ENCODE data around the gene ERC1. TPM values are rescaled to one million over a fixed set of nuclear protein-coding genes. Genes with fewer than 3 reads are reported as not detected.

The ERC1 gene
- total RNA-seq, 5 donors from 2014 or later (not counting 1 experiment from before 2014, with no cell fraction given): 41.8 to 68.0 (median 46.5) TPM

GRCh38 chr12:1534748-1535147 is 543.7 kb downstream of the ERC1 start:
- CTCF ChIA-PET: interaction anchor here in 1 of 2 donors (0.6 kb wide), 1 partner anchor 255 kb away, joined by 3 read pairs; no protein-coding TSS in a partner anchor
- Mint-ChIP-seq H3K4me3 (peak overlapping the region in 1 of 3 donors; percentile 82), H3K27me3 (peaks cover 55 to 66% of the 10 kb centered on the region in 2 donors), H3K36me3 (no peaks in the 10 kb centered on the region), H3K27ac (no peak overlapping the region), H3K9me3 (no peaks in the 10 kb centered on the region), H3K4me1 (peaks cover 32 to 36% (median 35%) of the 10 kb centered on the region in 3 donors)
- no peak for DNase-seq
- Histone ChIP-seq H3K27ac (ENCODE audit: low read length) (no peak overlapping the region), H3K9me3 (no peaks in the 10 kb centered on the region), H3K27me3 (replicated peaks in 1 of 2; ENCODE audit: control insufficient read depth in 2 of 2, extremely low read depth in 1 of 2, insufficient read depth in 2 of 2, low read length in 1 of 2) (peaks cover 11 to 82% of the 10 kb centered on the region in 2 experiments), H3K4me3 (ENCODE audit: control insufficient read depth in 1 of 2, extremely low read depth in 1 of 2, low read length in 1 of 2) (peak overlapping the region in 1 of 2 donors; percentile 64), H3K36me3 (ENCODE audit: control insufficient read depth in 2 of 2, extremely low read depth in 1 of 2, insufficient read depth in 1 of 2, low read length in 1 of 2) (no peaks in the 10 kb centered on the region), H3K4me1 (ENCODE audit: control insufficient read depth in 1 of 2, extremely low read depth in 1 of 2, insufficient read depth in 2 of 2, low read length in 2 of 2) (peaks cover 13 to 41% of the 10 kb centered on the region in 2 experiments)
- ATAC-seq (replicated peaks in 1 of 4): no peak
- POLR2A ChIA-PET: no interaction called here
- WGBS (ENCODE audit: insufficient coverage): 46% methylated on average over 2 of the region's 3 CpGs

GRCh38 chr12:1536817-1537216 is 545.8 kb downstream of the ERC1 start:
- H3K4me3 Mint-ChIP-seq: no peak overlapping the region
- peaks cover 13 to 77% of the 10 kb centered on the region in 2 experiments for H3K27me3 ChIP-seq (replicated peaks in 1 of 2; ENCODE audit: control insufficient read depth in 2 of 2, extremely low read depth in 1 of 2, insufficient read depth in 2 of 2, low read length in 1 of 2)
- ATAC-seq (replicated peaks in 1 of 4): no peak
- POLR2A ChIA-PET: no interaction called here
- peak overlapping the region in 1 of 2 donors; percentile 64 for H3K27ac Mint-ChIP-seq
- H3K27me3 Mint-ChIP-seq: peaks cover 68 to 72% of the 10 kb centered on the region in 2 donors
- DNase-seq: no peak
- H3K4me3 ChIP-seq (ENCODE audit: control insufficient read depth in 1 of 2, extremely low read depth in 1 of 2, low read length in 1 of 2): no peak overlapping the region
- no CpG with 5 or more reads among the region's 4 CpGs for WGBS (ENCODE audit: insufficient coverage)
- peaks cover 13 to 31% of the 10 kb centered on the region in 2 experiments for H3K4me1 ChIP-seq (ENCODE audit: control insufficient read depth in 1 of 2, extremely low read depth in 1 of 2, insufficient read depth in 2 of 2, low read length in 2 of 2)
- peaks cover 25 to 31% (median 30%) of the 10 kb centered on the region in 3 donors for H3K4me1 Mint-ChIP-seq
- CTCF ChIA-PET: no interaction called here
- no peaks in the 10 kb centered on the region for H3K36me3 ChIP-seq (ENCODE audit: control insufficient read depth in 2 of 2, extremely low read depth in 1 of 2, insufficient read depth in 1 of 2, low read length in 1 of 2)
- no peaks in the 10 kb centered on the region for H3K36me3 Mint-ChIP-seq
- H3K27ac ChIP-seq (ENCODE audit: low read length): no peak overlapping the region
- no peaks in the 10 kb centered on the region for H3K9me3 ChIP-seq
- no peaks in the 10 kb centered on the region for H3K9me3 Mint-ChIP-seq

- H3K4me1 Mint-ChIP-seq: peaks cover 2 to 8% (median 7%) of the 10 kb centered on the region in 3 donors
- H3K9me3 ChIP-seq: no peaks in the 10 kb centered on the region
- H3K36me3 Mint-ChIP-seq: no peaks in the 10 kb centered on the region
- H3K36me3 ChIP-seq (ENCODE audit: control insufficient read depth in 2 of 2, extremely low read depth in 1 of 2, insufficient read depth in 1 of 2, low read length in 1 of 2): no peaks in the 10 kb centered on the region
- H3K4me3 Mint-ChIP-seq: no peak overlapping the region
- peaks cover under 1 to 10% of the 10 kb centered on the region in 2 experiments for H3K4me1 ChIP-seq (ENCODE audit: control insufficient read depth in 1 of 2, extremely low read depth in 1 of 2, insufficient read depth in 2 of 2, low read length in 2 of 2)
- ATAC-seq (replicated peaks in 1 of 4): no peak
- no peak for DNase-seq
- H3K9me3 Mint-ChIP-seq: no peaks in the 10 kb centered on the region
- H3K27ac ChIP-seq (ENCODE audit: low read length): no peak overlapping the region
- H3K27ac Mint-ChIP-seq: no peak overlapping the region
- H3K4me3 ChIP-seq (ENCODE audit: control insufficient read depth in 1 of 2, extremely low read depth in 1 of 2, low read length in 1 of 2): no peak overlapping the region
- ChIA-PET POLR2A (no interaction called here), CTCF (no interaction called here)
- peaks cover 61 to 67% of the 10 kb centered on the region in 2 donors for H3K27me3 Mint-ChIP-seq
- WGBS (ENCODE audit: insufficient coverage): 88% methylated on average over 8 of the region's 11 CpGs
- peaks cover 7 to 63% of the 10 kb centered on the region in 2 experiments for H3K27me3 ChIP-seq (replicated peaks in 1 of 2; ENCODE audit: control insufficient read depth in 2 of 2, extremely low read depth in 1 of 2, insufficient read depth in 2 of 2, low read length in 1 of 2)
Observed at GRCh38 chr12:1539135-1539534, 548.1 kb downstream of the ERC1 start.

GRCh38 chr12:1540690-1541089 is 549.7 kb downstream of the ERC1 start:
- Histone ChIP-seq H3K9me3 (no peaks in the 10 kb centered on the region), H3K36me3 (ENCODE audit: control insufficient read depth in 2 of 2, extremely low read depth in 1 of 2, insufficient read depth in 1 of 2, low read length in 1 of 2) (no peaks in the 10 kb centered on the region), H3K27me3 (replicated peaks in 1 of 2; ENCODE audit: control insufficient read depth in 2 of 2, extremely low read depth in 1 of 2, insufficient read depth in 2 of 2, low read length in 1 of 2) (peaks cover 7 to 48% of the 10 kb centered on the region in 2 experiments), H3K4me3 (ENCODE audit: control insufficient read depth in 1 of 2, extremely low read depth in 1 of 2, low read length in 1 of 2) (no peak overlapping the region), H3K4me1 (ENCODE audit: control insufficient read depth in 1 of 2, extremely low read depth in 1 of 2, insufficient read depth in 2 of 2, low read length in 2 of 2) (no peaks in the 10 kb centered on the region), H3K27ac (ENCODE audit: low read length) (no peak overlapping the region)
- H3K36me3 Mint-ChIP-seq: no peaks in the 10 kb centered on the region
- POLR2A ChIA-PET: no interaction called here
- DNase-seq (no peak), ATAC-seq (replicated peaks in 1 of 4) (no peak)
- H3K27ac Mint-ChIP-seq: no peak overlapping the region
- H3K4me1 Mint-ChIP-seq: no peaks in the 10 kb centered on the region
- H3K9me3 Mint-ChIP-seq: no peaks in the 10 kb centered on the region
- 87% methylated on average over 6 of the region's 6 CpGs for WGBS (ENCODE audit: insufficient coverage)
- H3K27me3 Mint-ChIP-seq: peaks cover 59 to 70% of the 10 kb centered on the region in 2 donors
- CTCF ChIA-PET: interaction anchor here (0.6 to 1.2 kb wide), 2 partner anchors 423 to 1001 kb away, joined by 4 to 6 read pairs; no protein-coding TSS in a partner anchor
- no peak overlapping the region for H3K4me3 Mint-ChIP-seq

GRCh38 chr12:1542599-1542998 is 551.6 kb downstream of the ERC1 start:
- Mint-ChIP-seq H3K4me3 (no peak overlapping the region), H3K9me3 (no peaks in the 10 kb centered on the region), H3K4me1 (no peaks in the 10 kb centered on the region), H3K27ac (no peak overlapping the region), H3K36me3 (no peaks in the 10 kb centered on the region), H3K27me3 (peaks cover 45 to 62% of the 10 kb centered on the region in 2 donors)
- ChIA-PET POLR2A (no interaction called here), CTCF (no interaction called here)
- Histone ChIP-seq H3K4me1 (ENCODE audit: control insufficient read depth in 1 of 2, extremely low read depth in 1 of 2, insufficient read depth in 2 of 2, low read length in 2 of 2) (no peaks in the 10 kb centered on the region), H3K9me3 (no peaks in the 10 kb centered on the region), H3K27me3 (replicated peaks in 1 of 2; ENCODE audit: control insufficient read depth in 2 of 2, extremely low read depth in 1 of 2, insufficient read depth in 2 of 2, low read length in 1 of 2) (peaks cover 2 to 47% of the 10 kb centered on the region in 2 experiments), H3K36me3 (ENCODE audit: control insufficient read depth in 2 of 2, extremely low read depth in 1 of 2, insufficient read depth in 1 of 2, low read length in 1 of 2) (no peaks in the 10 kb centered on the region), H3K27ac (ENCODE audit: low read length) (no peak overlapping the region), H3K4me3 (ENCODE audit: control insufficient read depth in 1 of 2, extremely low read depth in 1 of 2, low read length in 1 of 2) (no peak overlapping the region)
- DNase-seq (no peak), ATAC-seq (replicated peaks in 1 of 4) (no peak)
- 85% methylated on average over 4 of the region's 7 CpGs for WGBS (ENCODE audit: insufficient coverage)

GRCh38 chr12:1544996-1545700 is 554.1 kb downstream of the ERC1 start:
- H3K27ac Mint-ChIP-seq: no peak overlapping the region
- no peak for ATAC-seq (replicated peaks in 1 of 4)
- ChIA-PET POLR2A (no interaction called here), CTCF (interaction anchor here (0.6 to 2.0 kb wide), 4 partner anchors 13 to 427 kb away, joined by 3 to 7 read pairs (median 4); no protein-coding TSS in a partner anchor)
- H3K9me3 ChIP-seq: no peaks in the 10 kb centered on the region
- H3K36me3 ChIP-seq (ENCODE audit: control insufficient read depth in 2 of 2, extremely low read depth in 1 of 2, insufficient read depth in 1 of 2, low read length in 1 of 2): no peaks in the 10 kb centered on the region
- no peak overlapping the region for H3K27ac ChIP-seq (ENCODE audit: low read length)
- peaks cover 31 to 48% of the 10 kb centered on the region in 2 donors for H3K27me3 Mint-ChIP-seq
- H3K4me1 ChIP-seq (ENCODE audit: control insufficient read depth in 1 of 2, extremely low read depth in 1 of 2, insufficient read depth in 2 of 2, low read length in 2 of 2): no peaks in the 10 kb centered on the region
- H3K9me3 Mint-ChIP-seq: peaks cover 0 to 4% (median 0%) of the 10 kb centered on the region in 3 donors
- no peak for DNase-seq
- no CpG with 5 or more reads among the region's 7 CpGs for WGBS (ENCODE audit: insufficient coverage)
- peaks cover 3% of the 10 kb centered on the region for H3K36me3 Mint-ChIP-seq
- no peak overlapping the region for H3K4me3 Mint-ChIP-seq
- no peak overlapping the region for H3K4me3 ChIP-seq (ENCODE audit: control insufficient read depth in 1 of 2, extremely low read depth in 1 of 2, low read length in 1 of 2)
- peaks cover 2 to 26% of the 10 kb centered on the region in 2 experiments for H3K27me3 ChIP-seq (replicated peaks in 1 of 2; ENCODE audit: control insufficient read depth in 2 of 2, extremely low read depth in 1 of 2, insufficient read depth in 2 of 2, low read length in 1 of 2)
- H3K4me1 Mint-ChIP-seq: no peaks in the 10 kb centered on the region

Data from T-cell (primary cell).